Mesothelial cell of epicardium (in vitro differentiated cells): ENCODE data around the gene KCNMA1. TPM values are rescaled to one million over a fixed set of nuclear protein-coding genes. Genes with fewer than 3 reads are reported as not detected.

Source experiments
- DNase-seq, 2 experiments: peaks; one replicate each; pipeline ENCODE4 v3.0.0; 2021; ENCODE audit warnings: low spot score in 2 of 2; ENCODE audit not compliant: unreplicated experiment in 2 of 2
- H3K27ac Mint-ChIP-seq: 2 replicates; pipeline ENCODE4 v1.8.0; 2021; ENCODE audit warnings: mixed read lengths
- H3K27me3 Mint-ChIP-seq: 2 replicates; pipeline ENCODE4 v1.8.0; 2021; ENCODE audit warnings: low read depth, mixed read lengths
- H3K36me3 Mint-ChIP-seq: 2 replicates; pipeline ENCODE4 v1.8.0; 2021; ENCODE audit warnings: mixed read lengths
- H3K4me1 Mint-ChIP-seq: 2 replicates; pipeline ENCODE4 v1.8.0; 2021; ENCODE audit warnings: mixed read lengths
- H3K4me3 Mint-ChIP-seq: 2 replicates; pipeline ENCODE4 v1.8.0; 2021; ENCODE audit warnings: mild to moderate bottlenecking, moderate library complexity, mixed read lengths
- H3K9me3 Mint-ChIP-seq: 2 replicates; pipeline ENCODE4 v1.8.0; 2021; ENCODE audit warnings: mixed read lengths
- CTCF ChIP-seq: fragments of 200-600 bp; sonication (generic); IDR thresholded peaks from one replicate; pipeline ENCODE4 v1.5.0; 2021; ENCODE audit warnings: antibody characterized with exemption; ENCODE audit not compliant: unreplicated experiment
- total RNA-seq: library from RNA; stranded (reverse); gene quantifications from 3 replicates; pipeline ENCODE4 v1.2.1, GENCODE V29; 2021

Gene KCNMA1
- total RNA-seq, 1 donor from 2014 or later: 44.0 TPM

- no peak for TF ChIP-seq CTCF
- no peak overlapping the region for H3K4me3 Mint-ChIP-seq
Measured at GRCh38 chr10:77205135-77205534, 432.5 kb downstream of the KCNMA1 start.

GRCh38 chr10:77204171-77204570, 433.4 kb downstream of the KCNMA1 start:
- Mint-ChIP-seq H3K27ac (no peak overlapping the region), H3K36me3 (peaks cover 7% of the 10 kb centered on the region), H3K4me1 (peaks cover 32% of the 10 kb centered on the region), H3K4me3 (no peak overlapping the region), H3K27me3 (no peaks in the 10 kb centered on the region), H3K9me3 (peaks cover 8% of the 10 kb centered on the region)
- no peak for DNase-seq
- no peak for TF ChIP-seq CTCF

More at GRCh38 chr10:77205135-77205534, 432.5 kb downstream of the KCNMA1 start:
- no peak overlapping the region for H3K27ac Mint-ChIP-seq
- no peak for DNase-seq
- H3K9me3 Mint-ChIP-seq: peaks cover 8% of the 10 kb centered on the region
- H3K4me1 Mint-ChIP-seq: peaks cover 32% of the 10 kb centered on the region
- peaks cover 7% of the 10 kb centered on the region for H3K36me3 Mint-ChIP-seq
- no peaks in the 10 kb centered on the region for H3K27me3 Mint-ChIP-seq

- H3K36me3 Mint-ChIP-seq: peaks cover 7% of the 10 kb centered on the region
- TF ChIP-seq CTCF: no peak
- no peak for DNase-seq
- peaks cover 31% of the 10 kb centered on the region for H3K4me1 Mint-ChIP-seq
- no peak overlapping the region for H3K4me3 Mint-ChIP-seq
- peaks cover 8% of the 10 kb centered on the region for H3K9me3 Mint-ChIP-seq
- no peak overlapping the region for H3K27ac Mint-ChIP-seq
- H3K27me3 Mint-ChIP-seq: no peaks in the 10 kb centered on the region
Measured at GRCh38 chr10:77202857-77203256, 434.8 kb downstream of the KCNMA1 start.

- Mint-ChIP-seq H3K4me3 (no peak overlapping the region), H3K36me3 (peaks cover 7% of the 10 kb centered on the region), H3K9me3 (peaks cover 8% of the 10 kb centered on the region), H3K4me1 (peaks cover 30% of the 10 kb centered on the region), H3K27ac (peak overlapping the region; percentile 74), H3K27me3 (no peaks in the 10 kb centered on the region)
- no peak for TF ChIP-seq CTCF
- no peak for DNase-seq
Measured at GRCh38 chr10:77201135-77202106, 436.2 kb downstream of the KCNMA1 start.

GRCh38 chr10:77197544-77197943, 440.1 kb downstream of the KCNMA1 start:
- no peaks in the 10 kb centered on the region for H3K9me3 Mint-ChIP-seq
- TF ChIP-seq CTCF: no peak
- no peaks in the 10 kb centered on the region for H3K36me3 Mint-ChIP-seq
- H3K27me3 Mint-ChIP-seq: no peaks in the 10 kb centered on the region
- no peak for DNase-seq
- no peak overlapping the region for H3K27ac Mint-ChIP-seq
- H3K4me3 Mint-ChIP-seq: no peak overlapping the region
- peaks cover 45% of the 10 kb centered on the region for H3K4me1 Mint-ChIP-seq
